GM12865 (cell line): Measurements from ENCODE around the gene ZBTB7C.

Source experiments
- DNase-seq: peaks from one replicate; pipeline ENCODE4 v3.0.0; 2010; ENCODE audit warnings: low read depth
- H3K4me3 ChIP-seq: 2 replicates; pipeline ENCODE4 v1.5.1; 2011; ENCODE audit warnings: mild to moderate bottlenecking, low read depth, low read length, control low read depth
- TF ChIP-seq, protein P1 (sequence below): IDR thresholded peaks from 2 replicates; pipeline ENCODE4 v1.5.1; 2011; ENCODE audit warnings: low read length, control low read depth, low read depth, inconsistent platforms; ENCODE audit not compliant: insufficient read depth; ENCODE audit errors: missing control alignments

Gene ZBTB7C

DNA sequence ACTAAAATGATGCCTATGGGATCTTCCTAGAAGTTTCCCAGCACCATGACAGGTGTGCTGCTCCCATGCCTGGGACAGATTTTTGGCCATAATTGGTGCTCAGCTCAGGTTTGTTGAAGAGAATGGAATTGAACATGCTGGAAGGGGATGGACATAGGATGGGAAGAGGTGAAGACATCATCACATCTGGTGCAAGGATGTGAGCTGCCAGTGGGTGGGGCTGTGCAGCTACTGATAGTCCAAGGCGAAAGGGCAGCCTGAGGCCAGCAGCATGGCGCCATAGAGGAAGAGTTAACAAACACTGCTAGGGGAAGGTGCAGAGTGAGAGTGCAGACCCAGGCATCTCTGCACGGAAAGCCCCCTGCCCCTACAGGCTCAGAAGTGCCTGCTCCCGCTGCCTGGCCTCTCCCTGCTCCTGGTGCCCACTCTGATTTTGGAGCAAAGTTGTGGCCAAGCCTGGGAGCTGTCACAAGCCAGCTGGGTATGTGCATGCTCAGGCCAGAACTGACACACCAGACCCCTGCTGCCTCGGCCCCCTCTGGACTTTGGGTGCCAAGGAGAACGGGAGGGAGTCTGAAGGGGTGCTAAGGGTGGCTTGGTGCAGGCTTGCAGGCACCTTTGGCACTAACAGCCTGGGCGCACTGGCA is 178.6 kb downstream of the ZBTB7C start:
- H3K4me3 ChIP-seq, result no peak overlapping the region
- TF ChIP-seq, protein P1, sequence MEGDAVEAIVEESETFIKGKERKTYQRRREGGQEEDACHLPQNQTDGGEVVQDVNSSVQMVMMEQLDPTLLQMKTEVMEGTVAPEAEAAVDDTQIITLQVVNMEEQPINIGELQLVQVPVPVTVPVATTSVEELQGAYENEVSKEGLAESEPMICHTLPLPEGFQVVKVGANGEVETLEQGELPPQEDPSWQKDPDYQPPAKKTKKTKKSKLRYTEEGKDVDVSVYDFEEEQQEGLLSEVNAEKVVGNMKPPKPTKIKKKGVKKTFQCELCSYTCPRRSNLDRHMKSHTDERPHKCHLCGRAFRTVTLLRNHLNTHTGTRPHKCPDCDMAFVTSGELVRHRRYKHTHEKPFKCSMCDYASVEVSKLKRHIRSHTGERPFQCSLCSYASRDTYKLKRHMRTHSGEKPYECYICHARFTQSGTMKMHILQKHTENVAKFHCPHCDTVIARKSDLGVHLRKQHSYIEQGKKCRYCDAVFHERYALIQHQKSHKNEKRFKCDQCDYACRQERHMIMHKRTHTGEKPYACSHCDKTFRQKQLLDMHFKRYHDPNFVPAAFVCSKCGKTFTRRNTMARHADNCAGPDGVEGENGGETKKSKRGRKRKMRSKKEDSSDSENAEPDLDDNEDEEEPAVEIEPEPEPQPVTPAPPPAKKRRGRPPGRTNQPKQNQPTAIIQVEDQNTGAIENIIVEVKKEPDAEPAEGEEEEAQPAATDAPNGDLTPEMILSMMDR, result peak; percentile 70
- DNase-seq, result peak; percentile 54

DNA sequence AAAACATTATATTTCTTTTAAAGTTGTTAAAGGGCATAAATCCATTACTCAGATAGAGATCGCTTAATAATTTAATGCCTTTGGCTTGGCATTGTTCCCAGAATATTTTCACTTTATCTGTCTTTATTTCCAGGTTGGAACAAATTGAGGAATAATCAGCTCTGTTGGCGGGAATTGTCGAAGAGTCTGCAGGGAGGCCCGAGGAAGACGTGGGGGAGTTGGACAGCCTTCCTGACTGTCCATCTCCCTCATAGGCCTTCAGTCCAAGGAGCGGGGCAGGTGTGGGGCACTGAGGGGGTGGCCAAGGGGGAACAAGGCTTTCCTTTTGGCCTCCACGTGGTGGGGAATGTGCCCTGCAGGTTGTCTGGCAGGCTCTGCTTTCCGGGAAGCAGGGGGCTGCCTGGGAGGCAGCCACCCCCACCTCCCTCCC is 179.6 kb downstream of the ZBTB7C start:
- H3K4me3 ChIP-seq, result no peak overlapping the region
- DNase-seq, result no peak
- TF ChIP-seq, protein P1, result no peak

DNA sequence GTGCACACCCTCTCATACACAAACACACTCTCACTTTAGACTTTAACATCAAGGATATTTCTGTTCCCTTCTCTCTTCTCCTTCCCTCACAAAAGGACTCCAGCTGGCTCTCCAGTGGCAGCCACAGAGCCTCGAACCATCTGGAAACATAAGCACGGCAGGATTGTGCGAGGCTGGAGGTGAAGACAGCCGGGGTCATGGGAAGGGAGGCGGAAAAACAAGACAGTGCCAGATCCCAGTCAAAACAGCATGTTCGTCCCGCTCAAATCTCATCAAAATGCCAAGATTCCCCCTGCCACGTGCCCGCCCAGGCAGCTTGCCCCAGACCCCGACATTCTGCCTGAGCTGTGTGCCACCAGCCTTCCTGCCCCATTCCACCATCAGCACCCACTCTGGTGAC is 180.3 kb downstream of the ZBTB7C start:
- no peak overlapping the region for H3K4me3 ChIP-seq
- DNase-seq, result no peak
- TF ChIP-seq, protein P1, result no peak

DNA sequence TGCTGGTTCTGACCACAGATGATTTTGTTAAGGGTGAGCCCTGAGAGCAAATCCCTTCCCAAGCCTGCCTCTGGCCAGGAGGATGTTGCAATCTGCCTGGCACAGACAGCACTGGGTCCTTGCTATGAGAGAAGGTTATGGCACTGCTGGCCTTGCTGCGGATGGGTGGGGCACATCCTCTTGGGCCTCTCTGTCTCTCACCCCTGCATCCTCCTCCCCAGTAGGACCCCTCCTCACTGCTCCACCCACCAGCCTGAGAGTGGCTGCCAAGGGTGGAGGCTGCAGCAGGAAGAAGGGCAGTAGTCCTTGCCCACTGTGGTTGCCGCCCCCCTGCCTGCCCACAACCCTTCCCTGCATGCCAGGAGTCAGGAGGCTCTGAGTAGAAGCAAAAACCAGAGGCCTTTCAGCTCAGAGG is 180.9 kb downstream of the ZBTB7C start:
- TF ChIP-seq, protein P1, result no peak
- no peak for DNase-seq
- no peak overlapping the region for H3K4me3 ChIP-seq

DNA sequence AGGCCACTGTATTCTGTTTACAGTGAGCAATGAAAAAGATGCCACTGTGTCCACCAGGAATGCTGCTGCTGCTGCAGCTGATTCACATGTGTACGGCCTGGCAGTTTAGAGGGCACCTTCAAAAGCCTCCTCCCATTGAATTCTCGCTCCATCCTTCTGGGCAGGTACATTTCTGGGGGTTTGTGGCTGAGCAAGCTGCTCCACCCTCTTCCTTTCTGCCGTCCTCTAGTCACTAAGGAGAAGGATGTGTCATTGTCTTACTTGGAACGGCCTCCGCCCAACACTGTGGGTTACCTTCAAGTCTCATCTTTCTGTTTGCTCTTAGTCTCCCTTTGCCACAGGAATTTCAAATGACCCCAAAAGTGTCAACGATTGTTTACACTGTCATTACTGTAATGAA is 182.0 kb downstream of the ZBTB7C start:
- TF ChIP-seq, protein P1, result no peak
- DNase-seq, result no peak
- H3K4me3 ChIP-seq, result no peak overlapping the region

DNA sequence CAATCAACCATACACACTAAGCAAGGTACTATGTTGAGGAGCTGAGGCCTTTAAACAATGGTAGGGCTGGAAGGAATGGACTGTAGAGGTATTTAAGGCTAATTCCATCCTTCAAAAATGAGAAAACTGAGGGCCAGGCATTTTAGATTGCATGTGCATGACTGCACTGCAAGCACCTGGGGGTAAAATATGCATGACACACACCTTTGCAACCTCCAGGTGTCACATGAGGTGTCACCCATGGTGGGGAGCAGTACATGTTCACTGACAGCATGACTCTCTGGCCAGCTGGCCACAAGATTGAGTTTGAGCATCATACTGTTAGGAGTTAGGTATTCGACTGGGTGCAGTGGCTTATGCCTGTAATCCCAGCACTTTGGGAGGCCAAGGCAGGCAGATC is 182.8 kb downstream of the ZBTB7C start:
- no peak overlapping the region for H3K4me3 ChIP-seq

More for the DNA sequence above, 182.8 kb downstream of the ZBTB7C start:
- TF ChIP-seq, protein P1, result no peak
- no peak for DNase-seq
